Measurements from ENCODE around the gene PARS2.
A peak's percentile ranks its signal among the peaks of the same experiment; 100 is the strongest.
"Not testable (repeated sequence)": the region's sequence is repeated elsewhere in the genome, so short reads cannot be mapped to it uniquely, and the experiment has no call there.

The PARS2 gene

DNA sequence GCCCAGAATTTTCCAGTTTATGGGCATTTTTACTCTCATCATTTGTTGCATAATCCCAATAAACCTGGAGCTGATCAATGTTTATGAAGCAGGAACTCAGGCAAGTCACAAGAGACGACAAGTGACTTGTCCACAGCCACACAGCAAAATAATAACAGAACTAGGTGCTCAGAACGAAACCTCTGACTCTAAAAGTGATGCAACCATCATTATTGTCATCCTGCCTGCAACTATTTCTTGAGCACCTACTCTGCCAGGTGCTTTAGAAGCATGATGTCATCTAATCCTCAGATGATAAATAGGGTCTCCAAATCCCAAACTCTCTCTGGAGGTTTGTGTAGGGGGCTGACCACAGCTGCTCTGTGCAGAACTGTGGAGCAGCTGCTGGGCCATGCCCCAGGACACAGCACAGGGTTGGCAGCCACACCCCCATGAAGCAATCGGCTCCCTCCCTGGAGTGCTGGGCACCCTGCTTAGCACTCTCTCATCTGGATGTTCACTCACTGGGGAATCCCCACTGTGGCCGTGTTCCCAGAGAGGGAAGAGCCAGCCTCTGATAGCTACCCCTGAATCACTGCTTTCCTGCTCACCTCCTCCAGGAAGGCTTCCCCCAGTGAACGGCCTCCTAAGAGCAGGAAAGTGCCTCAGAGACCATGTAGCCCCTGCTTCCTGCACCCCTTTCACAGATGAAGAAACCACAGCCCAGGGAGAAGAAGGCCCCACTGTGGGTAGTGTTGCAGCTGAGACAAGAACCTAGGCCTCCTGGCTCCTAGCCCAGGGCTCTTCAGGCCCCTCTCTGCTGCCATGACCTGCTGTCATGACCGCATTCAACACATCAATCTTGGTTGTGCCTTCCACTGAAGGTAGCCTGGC is 34.7 kb upstream of the PARS2 start:
- peak; percentile 72 for DNase-seq

DNA sequence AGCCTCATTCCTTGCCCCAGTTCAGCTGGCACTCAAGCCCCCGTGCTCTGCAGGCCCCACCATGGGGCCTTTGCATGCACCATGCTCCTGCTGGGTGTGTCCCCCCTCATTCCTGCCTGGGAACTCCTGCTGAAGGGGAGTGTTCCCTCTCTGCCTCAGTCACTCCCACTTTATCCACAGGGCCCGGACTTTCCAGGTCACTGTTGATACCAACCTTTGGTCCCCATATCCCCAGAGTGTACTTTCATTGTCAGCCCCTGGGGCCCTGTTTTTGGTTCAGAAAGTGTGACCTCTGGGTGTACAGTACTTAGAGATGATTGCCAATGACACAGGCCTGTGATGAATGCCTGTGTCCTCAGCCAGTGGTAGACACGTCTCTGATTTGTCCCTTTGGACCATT is 33.9 kb upstream of the PARS2 start:
- no peak for DNase-seq

DNA sequence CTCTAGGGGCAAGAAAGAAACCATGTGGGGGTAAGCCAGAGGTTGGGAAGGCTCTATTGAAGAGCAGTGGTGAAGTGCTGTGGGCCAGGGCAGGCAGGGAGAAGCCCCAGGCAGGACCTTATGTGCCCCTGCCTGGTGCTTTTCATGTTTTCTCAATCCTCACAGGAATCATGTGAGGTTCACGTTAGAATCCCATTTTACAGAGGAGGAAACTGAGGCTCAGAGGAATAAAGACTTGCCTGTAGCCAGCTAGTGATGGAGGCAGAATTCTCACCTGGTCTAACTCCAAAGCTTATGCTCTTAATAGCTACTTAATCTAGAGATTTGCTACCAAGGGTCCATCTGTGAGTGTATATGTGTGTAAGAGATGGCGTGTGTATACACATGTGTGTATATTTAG is 32.6 kb upstream of the PARS2 start:
- no peak for DNase-seq

DNA sequence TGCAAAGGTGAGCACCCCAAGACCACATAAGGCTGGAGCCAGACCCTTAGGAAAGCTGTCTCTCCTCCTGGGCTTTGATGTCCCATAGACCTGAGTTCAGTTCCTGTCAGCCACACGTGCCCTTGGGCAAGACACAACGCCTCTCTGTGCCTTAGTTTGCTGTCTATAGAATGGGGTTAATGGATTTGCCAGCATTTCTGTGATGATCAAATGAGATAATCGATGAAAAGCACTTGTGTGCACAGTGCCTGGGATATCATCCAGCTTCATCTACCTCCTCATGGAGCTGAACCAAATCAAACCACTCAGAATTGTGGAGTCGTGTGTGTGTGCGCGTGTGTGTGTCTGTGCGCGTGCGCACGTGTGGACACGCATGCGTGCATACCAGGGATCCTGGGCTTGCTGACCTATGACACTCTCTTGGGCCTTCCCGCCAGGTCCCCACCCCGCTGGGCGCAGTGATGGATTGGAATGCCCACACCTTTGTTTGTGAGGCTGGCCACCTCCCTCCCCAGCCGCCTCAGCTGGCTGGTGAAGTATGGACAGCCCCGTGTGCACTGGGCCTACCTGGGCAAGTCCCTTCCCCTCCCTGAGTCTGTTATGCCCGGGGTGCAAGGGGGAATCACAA is 31.6 kb upstream of the PARS2 start:
- DNase-seq, result no peak

DNA sequence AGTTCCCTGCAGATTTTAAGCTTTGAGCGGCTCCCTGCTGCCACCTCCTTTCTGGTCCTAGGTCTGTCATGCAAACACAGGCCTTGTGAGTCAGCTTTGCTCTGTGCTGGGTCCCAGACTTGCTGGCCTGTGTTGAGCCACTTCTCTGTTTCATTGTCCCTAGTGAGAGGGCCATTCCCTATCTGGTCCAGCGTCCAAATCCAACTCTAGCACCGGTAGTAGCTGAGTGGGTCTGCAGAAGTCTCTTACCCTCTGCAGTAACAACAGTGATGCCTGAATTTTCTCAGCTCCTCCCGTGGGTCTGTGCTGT is 31.0 kb upstream of the PARS2 start:
- DNase-seq, result no peak

DNA sequence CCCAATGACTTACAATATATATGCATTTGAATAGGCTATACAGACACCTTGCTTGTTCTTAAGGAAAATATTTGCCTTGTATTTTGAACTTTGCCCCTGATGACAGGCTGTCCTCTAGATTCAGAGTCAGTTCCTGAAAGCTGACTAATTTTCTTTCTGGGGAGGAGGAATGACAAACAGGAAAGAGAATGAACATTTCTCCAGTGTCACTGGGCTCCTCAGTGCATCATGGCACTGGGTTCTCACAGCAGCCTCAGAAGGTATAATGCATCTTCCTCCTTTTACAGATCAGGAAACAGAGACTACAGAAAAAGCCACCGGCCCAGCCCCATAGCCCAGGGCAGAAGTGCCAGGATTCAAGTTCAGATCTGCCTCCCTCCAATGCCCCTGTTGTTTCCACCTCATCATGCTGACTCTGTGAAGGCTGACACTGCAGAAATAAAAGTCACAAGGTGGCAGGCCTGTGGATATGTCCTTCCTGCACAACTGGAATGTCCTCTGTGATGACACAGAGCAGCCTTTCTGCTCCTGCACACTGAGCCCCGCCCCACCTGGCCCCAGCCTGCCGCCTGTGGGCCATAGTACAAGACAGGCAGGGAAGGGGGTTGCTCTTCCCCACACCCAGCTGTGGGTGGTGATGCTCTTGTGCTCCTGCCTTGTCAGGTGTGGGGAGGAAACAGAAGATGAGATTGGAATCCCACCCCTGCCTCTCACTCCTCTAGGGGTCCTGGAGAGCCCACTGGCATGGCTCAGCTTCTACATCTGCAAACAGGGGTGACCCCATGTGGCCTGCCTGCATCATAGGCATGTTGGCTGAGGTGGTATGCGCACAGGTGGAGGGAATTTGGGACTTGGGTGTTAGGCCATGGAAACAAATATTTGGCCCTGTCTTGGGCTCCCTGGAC is 30.4 kb upstream of the PARS2 start:
- no peak for DNase-seq

DNA sequence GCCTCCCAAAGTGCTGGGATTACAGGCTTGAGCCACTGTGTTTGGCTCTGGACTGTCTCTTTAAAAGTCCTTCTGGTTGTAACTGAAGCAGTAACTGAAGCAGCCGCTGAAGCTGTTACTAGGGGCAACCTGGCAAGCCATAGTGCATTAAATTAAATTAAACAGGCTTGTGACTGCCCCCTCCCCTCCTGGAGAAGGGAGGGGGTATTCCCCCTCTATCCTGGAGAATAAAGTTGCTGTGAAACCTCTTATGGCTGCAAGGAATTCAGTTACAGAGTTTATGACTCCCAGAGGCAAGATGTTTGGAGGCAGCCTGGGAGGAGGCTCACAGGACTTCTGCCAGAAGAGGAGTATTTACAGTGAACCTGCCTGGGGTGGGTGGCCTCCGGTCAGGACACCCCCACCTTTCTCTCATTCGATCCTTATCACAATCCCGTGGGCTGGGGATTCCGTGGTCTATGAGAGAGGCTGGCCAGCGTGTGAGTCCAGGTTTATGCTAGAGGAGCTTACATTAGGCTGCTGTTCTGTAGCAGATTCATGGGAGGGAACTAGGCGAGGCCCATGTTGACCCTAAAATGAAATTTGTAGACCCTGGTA is 28.5 kb upstream of the PARS2 start:
- DNase-seq, result no peak

DNA sequence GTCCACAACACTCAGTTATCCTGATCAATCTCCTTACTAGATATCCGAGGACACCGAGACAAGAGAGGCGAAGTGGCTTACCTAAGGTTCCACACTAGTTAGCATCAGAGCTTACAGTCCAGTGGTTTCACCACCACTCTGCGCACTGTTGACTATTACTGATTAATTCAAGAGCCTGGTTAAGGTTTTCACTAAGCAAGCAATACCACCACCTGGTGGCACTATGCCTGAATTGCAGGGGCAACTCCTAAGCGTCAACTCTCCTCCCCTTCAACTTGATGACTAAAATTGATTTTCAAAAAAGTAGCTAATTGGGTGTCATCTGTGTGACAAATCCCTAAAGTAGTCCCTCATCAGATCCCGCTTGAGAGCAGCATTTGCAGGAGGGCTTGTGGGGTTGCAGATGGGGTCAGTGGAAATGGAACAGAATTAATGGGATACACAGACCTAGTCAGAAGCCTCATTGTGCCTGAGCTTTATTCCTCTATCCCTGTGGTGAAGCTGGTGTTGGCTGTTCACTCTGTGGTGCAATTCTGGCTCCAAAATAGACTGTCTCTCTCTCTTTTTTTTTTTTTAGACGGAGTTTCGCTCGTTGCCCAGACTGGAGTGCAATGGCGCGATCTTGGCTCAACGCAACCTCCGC is 27.7 kb upstream of the PARS2 start:
- DNase-seq, result peak; percentile 74

DNA sequence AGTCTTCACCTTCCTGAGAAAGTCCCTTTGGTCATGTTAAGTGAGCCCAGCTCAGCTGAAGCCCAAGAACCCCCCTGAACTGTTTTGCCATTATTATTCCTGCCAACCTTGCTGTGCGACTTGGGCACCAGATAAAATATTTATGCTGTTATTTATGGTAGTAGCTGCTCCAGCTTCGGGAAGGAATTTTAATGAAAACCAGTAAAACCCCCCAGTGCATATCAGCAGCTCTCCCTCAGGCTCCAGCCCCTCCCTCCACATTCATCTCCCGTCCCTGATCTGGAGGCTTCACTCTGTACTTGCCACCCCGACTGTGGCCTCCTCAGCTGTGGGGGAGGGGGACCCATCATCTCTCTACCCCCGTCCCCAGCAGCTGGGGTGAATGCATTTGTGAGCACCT is 24.1 kb upstream of the PARS2 start:
- DNase-seq, result no peak

DNA sequence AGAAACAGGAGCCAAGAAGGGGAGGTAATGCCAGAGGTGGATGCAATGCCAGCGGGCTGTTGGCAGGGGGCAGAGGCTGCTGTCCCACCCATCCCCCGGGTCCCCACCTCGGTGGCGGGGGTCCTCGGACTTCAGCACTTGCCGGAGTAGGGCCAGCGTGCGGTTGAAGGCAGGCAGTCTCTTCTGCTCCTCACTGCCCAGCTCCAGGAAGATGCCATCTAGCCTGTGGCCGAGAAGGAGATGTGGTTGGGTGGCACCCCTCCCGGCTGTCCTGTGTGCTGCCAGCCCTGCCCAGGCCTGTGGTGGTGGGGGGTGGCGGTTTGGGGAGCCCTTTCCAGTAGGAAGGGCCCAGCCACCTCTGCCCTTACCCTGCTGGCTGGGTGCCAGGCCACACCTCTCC is 23.3 kb upstream of the PARS2 start:
- no peak for DNase-seq

DNA sequence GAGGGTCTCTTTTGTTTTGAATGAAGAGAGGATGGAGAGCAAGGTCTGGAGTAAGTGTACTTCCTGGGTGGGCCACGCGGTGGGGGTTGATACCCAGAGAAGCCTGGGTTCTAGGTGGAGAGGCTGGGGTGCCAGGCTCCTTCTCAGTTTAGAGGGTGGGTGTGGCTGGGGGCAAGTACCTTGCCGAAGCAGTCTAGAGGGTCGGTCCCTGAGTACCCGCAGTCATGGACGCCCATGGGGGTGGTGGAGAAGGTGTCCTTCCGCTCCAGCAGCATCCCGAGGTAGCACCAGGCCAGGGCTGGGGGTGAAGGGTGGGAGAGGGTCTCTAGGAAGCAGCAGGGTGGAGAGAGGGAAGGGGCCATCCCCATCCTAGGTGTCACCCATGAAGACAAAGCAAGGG is 22.5 kb upstream of the PARS2 start:
- no peak for DNase-seq

DNA sequence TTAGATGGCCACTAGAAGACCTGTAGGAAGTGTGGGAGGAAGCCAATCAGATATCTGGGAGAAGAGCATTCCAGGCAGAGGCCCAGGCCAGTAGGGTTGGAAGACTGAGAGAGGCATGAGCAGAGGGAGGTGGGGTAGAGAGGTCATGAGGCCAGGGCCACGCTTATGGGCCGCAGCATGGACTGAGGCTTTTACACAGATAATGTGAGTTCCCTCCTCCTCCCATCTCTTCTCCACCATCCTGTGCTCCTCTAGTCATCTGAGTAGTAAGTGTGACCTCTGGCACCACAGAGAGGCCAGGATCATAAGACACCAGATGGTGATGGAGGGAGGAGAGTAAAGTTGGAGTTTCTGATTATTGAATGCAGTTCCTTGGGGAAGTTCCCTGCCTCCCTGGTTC is 19.7 kb upstream of the PARS2 start:
- no peak for DNase-seq

DNA sequence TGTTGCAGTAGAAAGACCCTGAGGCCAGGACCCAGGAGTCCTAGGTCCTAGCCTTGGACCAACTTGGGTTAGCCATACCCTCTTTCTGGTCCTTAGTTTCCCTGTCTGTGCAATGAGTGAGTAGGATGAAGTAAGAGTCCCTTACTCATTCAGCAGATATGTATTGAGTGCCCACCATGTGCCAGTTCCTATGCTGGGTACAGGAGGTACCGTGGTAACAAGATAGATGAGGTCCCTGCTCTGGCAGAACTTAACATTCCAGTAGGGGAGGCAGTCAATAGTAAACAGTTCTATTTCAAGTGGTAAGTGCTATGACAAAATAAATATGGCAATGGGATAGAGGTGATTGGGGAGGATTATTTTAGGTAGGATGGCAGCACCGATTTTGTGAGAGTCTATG is 18.3 kb upstream of the PARS2 start:
- DNase-seq, result no peak

DNA sequence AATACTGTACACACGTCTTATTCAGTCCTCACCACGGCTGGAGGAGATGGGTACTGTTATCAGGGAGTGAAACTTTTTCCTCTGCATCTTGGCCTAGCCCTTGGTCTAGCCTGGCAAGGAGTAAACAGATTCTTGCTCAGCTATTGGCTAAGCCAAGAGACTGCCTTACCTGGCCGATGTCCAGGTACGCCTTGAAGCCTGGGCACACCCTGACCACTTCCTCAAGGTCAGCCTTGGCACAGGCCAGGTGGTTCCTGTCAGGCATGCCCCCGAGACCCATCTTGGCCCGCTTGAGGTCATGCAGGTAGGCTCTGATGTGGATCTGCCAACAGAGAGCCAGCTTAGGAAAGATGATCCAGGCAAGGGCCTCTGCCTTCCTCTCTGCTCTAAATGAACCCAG is 17.8 kb upstream of the PARS2 start:
- no peak for DNase-seq

DNA sequence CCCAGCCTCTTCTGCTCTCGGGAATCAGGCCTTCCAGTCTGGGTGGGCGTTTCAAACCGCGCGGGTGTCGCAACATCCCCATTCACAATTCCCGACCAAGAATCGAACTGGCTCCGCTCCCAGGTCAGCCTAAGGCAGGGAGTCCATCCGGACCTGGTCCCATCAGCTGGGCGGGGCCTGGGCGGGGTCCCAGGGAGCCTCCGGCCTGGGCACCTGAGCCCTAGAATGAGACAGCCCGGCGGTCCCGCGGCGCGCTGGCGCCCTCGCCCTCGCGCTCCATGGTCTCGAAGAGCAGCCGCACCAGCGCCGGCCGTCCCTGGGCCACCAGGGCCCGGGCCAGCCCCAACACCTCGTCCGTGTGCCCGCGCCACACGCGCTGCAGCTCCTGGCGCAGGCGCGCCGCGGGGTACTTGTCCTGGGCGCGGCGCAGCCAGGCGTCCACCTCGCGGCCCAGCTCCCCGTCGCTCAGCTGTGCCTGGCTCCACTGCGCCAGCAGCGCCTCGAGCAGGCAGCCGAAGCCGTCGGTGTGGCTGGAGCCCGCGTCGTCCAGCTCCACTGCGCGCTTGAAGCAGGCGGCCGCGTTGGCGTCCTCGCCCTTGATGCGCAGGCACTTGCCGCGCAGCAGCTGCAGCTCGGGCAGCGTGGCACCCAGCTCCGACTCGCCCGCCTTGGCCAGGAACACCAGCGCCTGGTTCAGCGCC is 16.9 kb upstream of the PARS2 start:
- no peak for DNase-seq

DNA sequence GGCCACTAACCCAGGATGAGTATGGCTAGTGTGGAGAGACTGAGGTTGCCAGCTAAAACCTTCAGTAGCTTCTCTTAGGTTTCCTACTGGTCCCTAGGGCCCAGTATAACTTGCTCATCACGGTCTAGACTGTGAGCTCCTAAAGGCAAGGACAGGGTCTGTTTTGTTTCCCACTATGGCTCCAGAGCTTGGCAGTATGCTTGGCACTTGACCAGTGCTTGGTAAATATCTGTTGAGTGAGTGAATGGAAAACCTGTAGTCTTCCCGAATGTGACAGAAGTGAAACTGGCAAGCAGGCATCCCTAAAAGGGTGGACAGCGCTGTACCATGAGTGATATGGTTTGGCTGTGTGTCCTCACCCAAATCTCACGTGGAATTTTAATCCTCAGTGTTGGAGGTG is 13.1 kb upstream of the PARS2 start:
- no peak for DNase-seq

DNA sequence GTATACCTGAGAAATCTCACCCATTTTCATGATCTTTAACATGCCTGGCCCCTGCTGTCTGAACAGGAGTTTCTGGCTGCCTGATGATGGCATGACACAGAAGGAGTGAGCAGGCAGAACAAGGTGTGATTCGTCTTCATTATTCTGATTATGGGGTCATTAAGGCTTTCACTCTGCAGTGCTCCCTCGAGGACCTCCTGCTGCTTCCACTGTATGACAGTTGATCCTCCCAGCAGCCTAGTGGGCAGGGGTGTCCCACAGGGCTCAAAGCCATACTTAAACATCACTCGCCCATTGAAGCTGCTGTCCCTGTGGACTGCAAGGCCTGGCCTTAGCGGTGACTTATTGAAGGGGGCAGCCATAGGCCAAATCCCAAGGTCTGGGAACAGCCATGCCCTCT is 12.7 kb upstream of the PARS2 start:
- DNase-seq, result no peak

DNA sequence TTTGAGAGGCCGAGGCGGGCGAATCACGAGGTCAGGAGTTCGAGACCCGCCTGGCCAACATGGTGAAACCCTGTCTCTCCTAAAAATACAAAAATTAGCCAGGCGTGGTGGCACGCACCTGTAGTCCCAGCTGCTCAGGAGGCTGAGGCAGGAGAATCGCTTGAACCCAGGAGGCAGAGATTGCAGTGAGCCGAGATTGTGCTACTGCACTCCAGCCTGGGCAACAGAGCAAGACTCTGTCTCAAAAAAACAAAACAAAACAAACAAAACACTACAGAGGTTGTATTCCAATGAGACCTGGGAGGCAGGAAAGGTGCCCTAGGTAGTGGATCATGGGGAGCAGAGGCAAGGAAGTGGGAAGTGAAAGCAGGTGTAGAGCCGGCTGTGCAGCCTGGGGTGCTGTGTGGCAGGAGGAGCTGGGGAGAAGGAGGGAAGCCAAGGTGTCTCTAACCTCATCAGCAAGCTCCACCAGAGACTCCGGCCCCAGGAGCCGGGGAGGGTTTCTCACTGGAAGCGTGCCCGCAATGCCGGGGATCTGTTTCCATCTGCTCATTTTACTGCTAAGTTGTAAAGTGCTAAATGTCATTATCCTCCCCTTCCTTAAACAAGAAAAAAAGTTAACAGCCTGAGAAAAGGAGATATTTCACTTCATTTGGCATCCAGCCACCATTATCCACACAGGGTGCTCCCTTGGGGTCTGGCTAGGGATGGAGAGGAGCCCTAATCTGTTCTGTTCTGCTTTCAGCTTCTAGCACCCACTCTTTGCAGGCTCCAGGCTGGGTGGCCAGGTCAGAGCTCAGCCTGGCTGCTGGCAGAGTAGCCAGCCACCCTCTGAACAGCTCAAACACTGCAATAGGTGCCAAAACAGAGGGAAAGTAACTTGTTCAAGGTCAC is 11.8 kb upstream of the PARS2 start:
- DNase-seq, result not testable (repeated sequence)

DNA sequence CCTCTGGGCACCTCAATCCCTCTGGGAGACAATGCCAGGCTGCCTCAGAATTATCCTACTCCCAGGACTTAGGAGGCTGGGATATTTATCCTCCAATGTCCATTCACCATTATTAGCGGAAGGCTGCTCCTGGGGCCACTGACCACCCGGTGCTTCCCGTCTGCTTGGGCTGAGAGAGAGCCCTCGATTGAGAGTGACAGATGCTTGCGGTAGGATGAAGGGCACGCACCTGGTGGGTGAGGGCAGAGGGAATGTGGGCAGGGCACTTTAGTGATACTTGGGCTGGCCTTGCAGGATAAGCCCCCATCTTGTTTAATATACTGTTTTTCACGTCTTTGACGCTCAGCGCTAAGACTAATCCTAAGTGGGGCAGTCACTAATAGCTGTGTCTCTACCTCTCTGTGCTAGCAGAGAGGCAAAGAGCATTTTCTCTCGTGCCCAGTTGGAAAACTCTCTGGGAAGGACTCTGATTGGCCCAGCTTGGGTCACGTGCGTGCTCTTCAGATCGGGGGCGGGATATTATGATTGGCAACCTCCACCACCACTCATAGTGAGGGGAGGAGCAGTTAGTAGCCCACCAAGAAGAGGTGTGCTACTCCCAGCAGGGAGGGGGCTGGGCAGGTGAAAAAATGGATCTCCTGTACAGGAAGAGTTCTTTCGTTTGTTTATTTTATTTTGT is 10.6 kb upstream of the PARS2 start:
- DNase-seq, result no peak

DNA sequence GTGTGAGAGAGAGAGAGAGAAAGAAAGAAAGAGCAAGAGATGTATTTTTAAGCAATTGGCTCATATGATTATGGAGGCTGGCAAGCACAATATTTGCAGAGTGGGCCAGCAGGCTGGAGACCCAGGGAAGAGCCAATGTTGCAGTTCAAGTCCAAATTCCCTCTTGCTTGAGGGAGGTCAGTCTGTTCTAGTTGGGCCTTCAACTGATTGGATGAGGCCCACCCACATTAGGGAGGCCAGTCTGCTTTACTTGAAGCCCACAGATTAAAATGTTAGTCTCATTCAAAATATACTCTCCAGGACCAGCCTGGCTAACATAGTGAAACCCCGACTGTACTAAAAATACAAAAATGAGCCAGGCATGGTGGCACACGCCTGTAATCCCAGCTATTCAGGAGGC is 8.6 kb upstream of the PARS2 start:
- DNase-seq, result no peak

DNA sequence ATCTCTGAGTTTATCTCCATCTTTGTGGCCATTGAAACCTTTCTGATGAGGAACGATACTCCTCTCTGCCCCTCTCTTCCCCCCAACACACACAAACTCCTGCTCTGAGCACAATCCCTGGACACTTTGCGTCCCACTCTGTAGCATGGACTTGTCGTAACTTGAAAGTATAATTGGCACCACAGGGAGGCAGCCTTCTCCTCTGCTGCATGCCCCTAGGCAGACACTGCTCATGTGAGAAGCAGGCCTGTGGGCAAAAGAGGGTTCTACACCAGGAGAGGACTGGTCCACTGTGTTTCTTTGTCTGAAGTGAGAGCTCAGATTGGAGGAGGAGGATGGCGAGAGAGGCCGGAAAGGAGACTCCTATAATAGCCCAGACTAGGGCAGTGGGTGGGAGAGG is 3.8 kb upstream of the PARS2 start:
- no peak for DNase-seq

All from activated CD8-positive, alpha-beta memory T cell treated with anti-CD3 and anti-CD28 coated beads for 24 hours (primary cell).